Breast epithelium (tissue), 3 donors: ENCODE data around the gene CDC26.

Source experiments
- POLR2A ChIP-seq: fragments of 450-650 bp; IDR thresholded peaks from one replicate; pipeline ENCODE4 v1.6.1; 2016; ENCODE audit warnings: antibody characterized with exemption, mild to moderate bottlenecking, moderate library complexity
- TF ChIP-seq, protein P1 (sequence below), 3 donors: fragments of 450-650 bp; IDR thresholded peaks; one replicate each; pipeline ENCODE4 v1.5.1; 2016 to 2017; ENCODE audit warnings: antibody characterized with exemption in 3 of 3, mild to moderate bottlenecking in 3 of 3, moderate library complexity in 3 of 3

GRCh38 chr9:113219969-113220368, 55.4 kb downstream of the CDC26 start:
- no peak for TF ChIP-seq POLR2A
- TF ChIP-seq, protein P1, sequence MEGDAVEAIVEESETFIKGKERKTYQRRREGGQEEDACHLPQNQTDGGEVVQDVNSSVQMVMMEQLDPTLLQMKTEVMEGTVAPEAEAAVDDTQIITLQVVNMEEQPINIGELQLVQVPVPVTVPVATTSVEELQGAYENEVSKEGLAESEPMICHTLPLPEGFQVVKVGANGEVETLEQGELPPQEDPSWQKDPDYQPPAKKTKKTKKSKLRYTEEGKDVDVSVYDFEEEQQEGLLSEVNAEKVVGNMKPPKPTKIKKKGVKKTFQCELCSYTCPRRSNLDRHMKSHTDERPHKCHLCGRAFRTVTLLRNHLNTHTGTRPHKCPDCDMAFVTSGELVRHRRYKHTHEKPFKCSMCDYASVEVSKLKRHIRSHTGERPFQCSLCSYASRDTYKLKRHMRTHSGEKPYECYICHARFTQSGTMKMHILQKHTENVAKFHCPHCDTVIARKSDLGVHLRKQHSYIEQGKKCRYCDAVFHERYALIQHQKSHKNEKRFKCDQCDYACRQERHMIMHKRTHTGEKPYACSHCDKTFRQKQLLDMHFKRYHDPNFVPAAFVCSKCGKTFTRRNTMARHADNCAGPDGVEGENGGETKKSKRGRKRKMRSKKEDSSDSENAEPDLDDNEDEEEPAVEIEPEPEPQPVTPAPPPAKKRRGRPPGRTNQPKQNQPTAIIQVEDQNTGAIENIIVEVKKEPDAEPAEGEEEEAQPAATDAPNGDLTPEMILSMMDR (IDR thresholded peaks at IDR 0.05): no peak
